ENCODE results near the gene MVB12B. TPM values are rescaled to one million over a fixed set of nuclear protein-coding genes. Genes with fewer than 3 reads are reported as not detected.

MVB12B gene
- total RNA-seq, 1 experiment from 2014 or later = 5.8 TPM

- no peak overlapping the region for H2BK120ac ChIP-seq (ENCODE audit: low read depth, low read length, poor library complexity, severe bottlenecking)
- DNase-seq = no peak
- WGBS (ENCODE audit: extremely low coverage, insufficient read length, low lambda C conversion rate) = no CpG with 5 or more reads among the region's 12 CpGs
Observed at GRCh38 chr9:126449725-126450667, 123.4 kb downstream of the MVB12B start.

More at GRCh38 chr9:126449725-126450667, 123.4 kb downstream of the MVB12B start:
- H3K23ac ChIP-seq (ENCODE audit: insufficient read length, low read depth, low read length) = no peak overlapping the region
- no peak overlapping the region for H3K4me3 Mint-ChIP-seq
- H3K4me1 ChIP-seq (ENCODE audit: insufficient read depth, low read length) = no peaks in the 10 kb centered on the region; the same call in 1 of the 2 replicates
- H3K4me2 ChIP-seq (ENCODE audit: insufficient read depth, insufficient read length, low read length) = no peak overlapping the region
- no peak overlapping the region for H2AFZ ChIP-seq (ENCODE audit: low read length)
- H3K27ac ChIP-seq (ENCODE audit: insufficient read length, low read depth, low read length) = no peak overlapping the region
- no peaks in the 10 kb centered on the region for H3K9me3 Mint-ChIP-seq
- H2AK5ac ChIP-seq (ENCODE audit: insufficient read length, low read length) = no peak overlapping the region
- no peak overlapping the region; the same call in 1 of the 2 replicates for H2BK15ac ChIP-seq (ENCODE audit: low read depth, low read length)
- no peak overlapping the region for H4K91ac ChIP-seq (ENCODE audit: insufficient read length, low read depth, low read length)
- no peaks in the 10 kb centered on the region for H3K27me3 ChIP-seq (ENCODE audit: insufficient read depth, low read length)
- H3K9ac ChIP-seq (ENCODE audit: extremely low read depth, insufficient read length, low read length) = no peak overlapping the region
- no peaks in the 10 kb centered on the region for H3K79me1 ChIP-seq (ENCODE audit: insufficient read depth, low read depth, low read length, poor library complexity, severe bottlenecking)
- H3K36me3 Mint-ChIP-seq (ENCODE audit: insufficient read depth in 1 of 3, low read depth in 3 of 3) = no peaks in the 10 kb centered on the region
- TF ChIP-seq CTCF (conservative IDR thresholded peaks at IDR 0.05) = no peak
- H3K4me1 Mint-ChIP-seq = peaks cover 26 to 36% of the 10 kb centered on the region in 2 experiments
- no peaks in the 10 kb centered on the region for H3K27me3 Mint-ChIP-seq (ENCODE audit: low read depth)
- no peak overlapping the region for H4K8ac ChIP-seq (replicated peaks; ENCODE audit: insufficient read length, low read depth, low read length)
- no peaks in the 10 kb centered on the region for H3K23me2 ChIP-seq (ENCODE audit: insufficient read length, low read depth, low read length, poor library complexity, severe bottlenecking)
- no peak overlapping the region for H3K56ac ChIP-seq (ENCODE audit: insufficient read length, low read depth, low read length)
- no peaks in the 10 kb centered on the region for H3K79me2 ChIP-seq (ENCODE audit: insufficient read depth, low read length)
- no peak overlapping the region for H3K4ac ChIP-seq (ENCODE audit: low read depth, low read length)
- H3K27ac Mint-ChIP-seq = no peak overlapping the region
- H2BK5ac ChIP-seq (ENCODE audit: insufficient read length, low read length) = no peak overlapping the region
- no peak overlapping the region for H3T11ph ChIP-seq (ENCODE audit: low read length)
- H4K5ac ChIP-seq (ENCODE audit: insufficient read length, low read depth, low read length) = no peak overlapping the region
- H3K14ac ChIP-seq (ENCODE audit: insufficient read depth, low read length) = no peak overlapping the region
- H4K20me1 ChIP-seq (ENCODE audit: control insufficient read depth, insufficient read depth, insufficient read length) = no peaks in the 10 kb centered on the region
- H2BK12ac ChIP-seq (ENCODE audit: insufficient read length, low read depth, low read length) = no peak overlapping the region
- no peak overlapping the region for H2BK20ac ChIP-seq (ENCODE audit: low read depth, low read length, poor library complexity, severe bottlenecking)
- H3K18ac ChIP-seq (ENCODE audit: insufficient read length, low read depth, low read length) = no peak overlapping the region
- H3K9me3 ChIP-seq (ENCODE audit: control insufficient read depth, low read depth, low read length) = no peaks in the 10 kb centered on the region
